ENCODE data around the gene MRPL19.

MRPL19 gene

DNA sequence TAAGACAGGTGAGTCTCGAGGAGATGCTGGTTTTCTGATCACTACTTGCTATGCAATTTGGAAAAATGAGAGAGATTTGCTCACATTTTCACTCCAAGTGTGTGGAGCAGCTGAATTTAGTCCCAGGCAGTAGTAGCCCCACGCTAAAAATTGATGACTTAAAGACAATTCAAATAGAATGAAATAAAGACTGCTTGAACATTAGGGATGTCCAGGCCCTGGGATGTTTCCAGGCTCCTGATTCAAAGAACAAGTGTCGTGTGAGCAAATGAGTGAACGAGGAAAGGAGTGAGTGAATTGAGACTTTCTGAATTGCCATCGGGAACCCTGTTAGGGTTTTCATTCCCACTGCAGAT lies 37.3 kb upstream of the MRPL19 start:
- H3K9me3 Mint-ChIP-seq: no peaks in the 10 kb centered on the region
- no peaks in the 10 kb centered on the region for H3K36me3 Mint-ChIP-seq (ENCODE audit: low read depth)
- H3K4me3 Mint-ChIP-seq: no peak overlapping the region
- H3K4me1 Mint-ChIP-seq (ENCODE audit: low read depth): no peaks in the 10 kb centered on the region
- H3K27ac Mint-ChIP-seq: no peak overlapping the region
- H3K27me3 Mint-ChIP-seq (ENCODE audit: low read depth): peaks cover 38% of the 10 kb centered on the region

DNA sequence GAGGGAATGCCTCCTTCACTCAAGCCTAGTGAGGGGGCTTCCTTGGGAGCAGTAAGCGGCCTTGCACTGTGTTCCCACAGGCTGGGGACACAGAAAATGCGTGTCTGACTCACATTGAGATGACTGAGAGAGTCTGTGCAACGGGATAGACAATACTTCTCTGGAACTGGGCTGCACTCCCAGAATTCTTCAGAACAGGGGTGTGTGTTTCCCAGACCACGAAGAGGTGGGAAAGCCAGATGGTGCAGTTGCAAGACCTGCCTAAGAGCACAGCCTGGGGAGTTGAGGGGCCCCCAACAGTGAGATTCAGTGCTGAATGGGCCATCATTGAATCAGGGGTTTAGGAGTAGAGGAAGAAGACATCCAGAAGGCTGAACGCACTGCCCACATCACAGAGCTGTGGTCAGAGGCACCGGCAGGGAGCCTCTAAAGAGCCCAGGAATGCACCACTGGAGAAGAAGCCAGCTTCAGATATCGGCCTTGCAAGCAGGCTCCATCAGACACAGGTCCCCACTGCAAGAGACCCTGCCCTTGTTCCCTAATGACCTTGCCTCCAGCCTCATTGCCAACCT lies 36.6 kb upstream of the MRPL19 start:
- Mint-ChIP-seq H3K9me3 (no peaks in the 10 kb centered on the region), H3K27me3 (ENCODE audit: low read depth) (peaks cover 34% of the 10 kb centered on the region)

GRCh38 chr2:75610671-75611070 lies 35.9 kb upstream of the MRPL19 start:
- Mint-ChIP-seq H3K36me3 (ENCODE audit: low read depth) (no peaks in the 10 kb centered on the region), H3K27me3 (ENCODE audit: low read depth) (peaks cover 33% of the 10 kb centered on the region), H3K9me3 (no peaks in the 10 kb centered on the region)

More for the DNA sequence above, 36.6 kb upstream of the MRPL19 start:
- H3K4me3 Mint-ChIP-seq: no peak overlapping the region
- H3K36me3 Mint-ChIP-seq (ENCODE audit: low read depth): no peaks in the 10 kb centered on the region
- no peaks in the 10 kb centered on the region for H3K4me1 Mint-ChIP-seq (ENCODE audit: low read depth)
- no peak overlapping the region for H3K27ac Mint-ChIP-seq

DNA sequence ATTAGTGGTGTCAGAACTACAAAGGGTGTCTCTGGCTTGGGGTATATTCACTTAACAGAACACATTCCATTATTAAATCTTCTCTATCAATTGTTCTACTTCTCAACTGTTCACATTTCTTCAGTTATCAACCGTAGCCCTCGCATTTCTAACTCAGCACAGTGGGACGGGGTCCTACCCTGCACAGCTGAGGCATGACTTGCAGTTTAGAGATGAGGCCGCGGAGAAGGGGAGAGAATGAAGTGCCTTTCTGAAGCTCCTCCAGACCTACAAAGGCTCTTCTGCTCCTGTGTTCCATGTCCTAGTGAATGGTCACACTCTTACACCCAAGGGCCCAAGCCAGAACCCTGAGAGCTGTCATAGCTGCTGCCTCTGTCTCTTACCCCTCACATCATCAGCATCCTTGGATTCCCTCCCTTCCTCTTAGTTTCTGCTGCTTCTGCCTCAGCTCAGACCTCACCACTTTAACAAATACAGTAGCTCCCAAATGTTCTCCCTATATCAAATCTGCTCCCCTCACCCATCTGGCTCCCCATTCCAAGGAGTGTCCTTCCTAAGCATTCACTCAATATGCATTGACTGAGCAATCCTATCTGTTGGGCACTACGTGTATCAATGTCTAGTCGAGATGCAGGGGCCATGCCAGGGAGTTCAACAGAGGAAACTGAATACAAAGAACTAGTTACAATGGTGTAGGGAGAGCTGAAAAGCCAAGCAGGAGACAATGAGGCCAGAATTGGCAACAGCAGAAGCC lies 34.3 kb upstream of the MRPL19 start:
- no peak overlapping the region for H3K27ac Mint-ChIP-seq
- no peaks in the 10 kb centered on the region for H3K9me3 Mint-ChIP-seq
- no peak overlapping the region for H3K4me3 Mint-ChIP-seq
- H3K36me3 Mint-ChIP-seq (ENCODE audit: low read depth): no peaks in the 10 kb centered on the region
- peaks cover 28% of the 10 kb centered on the region for H3K27me3 Mint-ChIP-seq (ENCODE audit: low read depth)
- H3K4me1 Mint-ChIP-seq (ENCODE audit: low read depth): no peaks in the 10 kb centered on the region

More at GRCh38 chr2:75610671-75611070, 35.9 kb upstream of the MRPL19 start:
- no peaks in the 10 kb centered on the region for H3K4me1 Mint-ChIP-seq (ENCODE audit: low read depth)
- H3K27ac Mint-ChIP-seq: no peak overlapping the region
- H3K4me3 Mint-ChIP-seq: no peak overlapping the region

GRCh38 chr2:75612862-75613243 lies 33.7 kb upstream of the MRPL19 start:
- Mint-ChIP-seq H3K36me3 (ENCODE audit: low read depth) (no peaks in the 10 kb centered on the region), H3K4me1 (ENCODE audit: low read depth) (no peaks in the 10 kb centered on the region), H3K27me3 (ENCODE audit: low read depth) (peaks cover 22% of the 10 kb centered on the region), H3K4me3 (no peak overlapping the region), H3K27ac (no peak overlapping the region), H3K9me3 (no peaks in the 10 kb centered on the region)

GRCh38 chr2:75614162-75614651 lies 32.4 kb upstream of the MRPL19 start:
- H3K27ac Mint-ChIP-seq: no peak overlapping the region
- H3K36me3 Mint-ChIP-seq (ENCODE audit: low read depth): no peaks in the 10 kb centered on the region
- no peak overlapping the region for H3K4me3 Mint-ChIP-seq
- H3K4me1 Mint-ChIP-seq (ENCODE audit: low read depth): no peaks in the 10 kb centered on the region
- H3K27me3 Mint-ChIP-seq (ENCODE audit: low read depth): peaks cover 17% of the 10 kb centered on the region
- H3K9me3 Mint-ChIP-seq: no peaks in the 10 kb centered on the region

GRCh38 chr2:75616406-75616805 lies 30.2 kb upstream of the MRPL19 start:
- Mint-ChIP-seq H3K27me3 (ENCODE audit: low read depth) (peaks cover 18% of the 10 kb centered on the region), H3K36me3 (ENCODE audit: low read depth) (no peaks in the 10 kb centered on the region), H3K4me3 (no peak overlapping the region), H3K27ac (no peak overlapping the region), H3K9me3 (no peaks in the 10 kb centered on the region), H3K4me1 (ENCODE audit: low read depth) (no peaks in the 10 kb centered on the region)

DNA sequence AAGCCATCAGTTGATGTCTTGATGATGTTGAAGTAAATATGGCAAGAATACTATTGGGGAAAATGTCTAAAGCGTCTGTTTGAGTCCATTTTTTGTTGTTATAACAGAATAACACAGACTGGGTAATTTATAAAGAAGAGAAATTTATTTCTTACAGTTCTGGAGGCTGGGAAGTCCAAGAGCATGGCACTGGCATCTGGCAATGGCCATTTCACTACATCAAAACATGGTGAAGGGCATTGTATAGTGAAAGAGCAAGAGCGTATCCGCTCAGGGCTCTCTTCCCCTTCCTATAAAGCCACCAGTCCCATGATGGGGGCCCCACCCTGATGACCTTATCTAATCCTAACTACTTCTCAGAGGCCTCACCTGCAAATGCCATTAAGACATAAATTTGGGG lies 29.6 kb upstream of the MRPL19 start:
- peaks cover 15% of the 10 kb centered on the region for H3K27me3 Mint-ChIP-seq (ENCODE audit: low read depth)
- H3K36me3 Mint-ChIP-seq (ENCODE audit: low read depth): no peaks in the 10 kb centered on the region
- H3K4me3 Mint-ChIP-seq: no peak overlapping the region
- H3K9me3 Mint-ChIP-seq: no peaks in the 10 kb centered on the region
- no peak overlapping the region for H3K27ac Mint-ChIP-seq
- no peaks in the 10 kb centered on the region for H3K4me1 Mint-ChIP-seq (ENCODE audit: low read depth)

DNA sequence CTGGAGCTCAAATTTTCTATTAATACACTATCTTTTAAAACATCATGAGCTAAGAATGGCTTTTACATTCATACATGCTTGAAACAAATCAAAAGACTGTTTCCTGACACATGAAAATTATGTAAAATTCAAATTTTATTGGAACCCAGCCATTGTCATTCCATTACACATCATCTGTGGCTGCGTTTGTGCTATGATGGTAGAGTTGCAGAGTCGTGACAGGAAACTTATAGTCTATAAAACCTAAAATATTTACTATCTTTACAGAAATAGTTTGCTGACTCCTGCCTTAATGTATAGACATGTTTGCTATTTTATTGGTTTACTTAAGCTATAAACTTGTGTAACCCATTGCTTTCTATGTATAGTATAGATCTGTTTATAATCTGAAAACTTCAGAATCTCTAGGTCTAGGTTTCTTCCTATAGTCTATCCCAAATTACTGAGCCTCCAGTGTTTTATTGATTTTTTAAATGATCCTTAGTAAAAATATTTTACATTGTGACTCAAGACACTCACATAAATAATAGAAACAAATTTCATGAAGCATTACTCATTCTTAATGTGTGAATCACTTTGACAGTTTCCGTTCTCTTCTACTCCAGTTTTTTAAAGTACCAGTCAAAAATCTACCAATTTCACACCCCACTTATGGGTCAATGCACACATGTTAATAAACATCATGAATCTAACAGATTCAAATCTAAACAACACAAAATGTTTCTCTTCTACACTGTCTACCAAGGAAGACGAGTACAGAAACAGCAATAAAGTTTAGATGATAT lies 26.4 kb upstream of the MRPL19 start:
- Mint-ChIP-seq H3K27me3 (ENCODE audit: low read depth) (peaks cover 19% of the 10 kb centered on the region), H3K4me1 (ENCODE audit: low read depth) (no peaks in the 10 kb centered on the region), H3K9me3 (no peaks in the 10 kb centered on the region), H3K27ac (no peak overlapping the region), H3K4me3 (no peak overlapping the region), H3K36me3 (ENCODE audit: low read depth) (no peaks in the 10 kb centered on the region)

DNA sequence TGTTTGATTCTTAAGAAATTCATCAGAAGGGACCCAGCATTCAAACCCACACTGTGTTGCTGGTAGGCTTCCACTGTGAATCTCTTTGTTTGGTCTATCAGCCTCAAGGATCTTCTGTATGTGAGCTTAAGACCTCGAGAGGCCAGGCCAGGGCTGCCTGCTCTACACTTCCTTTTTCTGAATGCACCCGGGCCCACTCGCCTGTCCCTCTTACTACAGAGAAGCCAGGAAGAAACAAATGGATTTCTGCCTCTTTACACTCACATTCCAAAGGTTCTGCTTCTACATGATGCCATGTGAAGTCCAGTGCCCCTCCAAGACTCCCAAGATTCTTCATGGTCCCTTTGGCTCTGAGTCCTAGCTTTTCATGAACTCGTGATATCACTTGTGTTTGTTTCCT lies 25.4 kb upstream of the MRPL19 start:
- Mint-ChIP-seq H3K27ac (no peak overlapping the region), H3K9me3 (no peaks in the 10 kb centered on the region), H3K27me3 (ENCODE audit: low read depth) (peaks cover 20% of the 10 kb centered on the region), H3K4me1 (ENCODE audit: low read depth) (no peaks in the 10 kb centered on the region), H3K36me3 (ENCODE audit: low read depth) (no peaks in the 10 kb centered on the region), H3K4me3 (no peak overlapping the region)

DNA sequence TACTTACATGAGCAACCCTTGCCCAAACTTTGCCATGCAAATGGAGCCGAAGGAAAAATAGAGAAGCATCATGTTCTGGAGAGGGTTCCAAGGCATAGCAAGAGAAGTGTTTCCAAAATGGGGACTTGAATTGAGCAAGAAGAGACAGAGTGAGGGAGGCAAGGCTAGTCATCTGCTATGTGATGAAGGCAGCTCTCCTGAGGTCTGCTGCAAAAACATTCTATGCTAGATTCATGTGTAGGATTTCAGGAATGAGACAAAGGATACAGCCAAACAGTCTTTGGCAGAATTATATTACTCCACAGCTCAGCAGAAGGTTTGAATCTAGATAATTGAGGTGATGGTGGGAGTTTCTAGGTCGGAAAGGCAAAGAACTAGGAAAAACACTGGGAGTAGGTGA lies 24.1 kb upstream of the MRPL19 start:
- no peaks in the 10 kb centered on the region for H3K9me3 Mint-ChIP-seq
- no peaks in the 10 kb centered on the region for H3K4me1 Mint-ChIP-seq (ENCODE audit: low read depth)
- H3K4me3 Mint-ChIP-seq: no peak overlapping the region
- H3K36me3 Mint-ChIP-seq (ENCODE audit: low read depth): no peaks in the 10 kb centered on the region
- H3K27ac Mint-ChIP-seq: no peak overlapping the region
- peaks cover 28% of the 10 kb centered on the region for H3K27me3 Mint-ChIP-seq (ENCODE audit: low read depth)

- H3K4me3 Mint-ChIP-seq: no peak overlapping the region
- no peak overlapping the region for H3K27ac Mint-ChIP-seq
- no peaks in the 10 kb centered on the region for H3K36me3 Mint-ChIP-seq (ENCODE audit: low read depth)
- no peaks in the 10 kb centered on the region for H3K4me1 Mint-ChIP-seq (ENCODE audit: low read depth)
- peaks cover 31% of the 10 kb centered on the region for H3K27me3 Mint-ChIP-seq (ENCODE audit: low read depth)
- no peaks in the 10 kb centered on the region for H3K9me3 Mint-ChIP-seq
Measured at GRCh38 chr2:75622929-75623328, 23.7 kb upstream of the MRPL19 start.

DNA sequence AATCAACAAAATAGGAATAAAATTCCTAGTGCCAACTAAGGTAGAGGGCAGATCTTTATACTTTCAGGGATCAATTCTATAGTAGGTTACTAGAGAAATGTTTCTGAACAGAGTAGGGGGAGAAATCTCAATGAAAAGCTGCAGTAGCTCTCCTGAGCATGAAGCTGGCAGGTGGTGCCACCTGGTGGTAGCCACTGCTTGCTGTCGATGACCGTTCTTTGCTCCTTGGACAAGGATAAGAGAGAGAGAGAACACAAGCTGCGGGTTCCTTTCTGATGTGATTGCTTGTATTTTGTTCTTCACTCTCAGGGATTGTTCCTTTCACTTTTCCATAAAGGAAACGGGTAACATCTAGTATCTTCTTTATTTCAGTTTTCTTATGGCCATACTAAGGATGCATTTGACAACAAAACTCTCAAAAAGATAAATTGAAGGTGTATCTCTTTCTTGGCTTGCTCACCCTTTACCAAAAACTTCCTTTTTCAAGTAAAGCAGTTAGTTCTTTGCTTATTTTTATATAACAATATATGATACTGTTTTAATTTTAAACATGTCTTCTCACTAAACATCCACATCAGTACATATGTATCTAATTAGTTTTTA lies 18.6 kb upstream of the MRPL19 start:
- Mint-ChIP-seq H3K4me3 (no peak overlapping the region), H3K36me3 (ENCODE audit: low read depth) (no peaks in the 10 kb centered on the region), H3K27me3 (ENCODE audit: low read depth) (peaks cover 38% of the 10 kb centered on the region), H3K9me3 (no peaks in the 10 kb centered on the region), H3K4me1 (ENCODE audit: low read depth) (no peaks in the 10 kb centered on the region), H3K27ac (no peak overlapping the region)

DNA sequence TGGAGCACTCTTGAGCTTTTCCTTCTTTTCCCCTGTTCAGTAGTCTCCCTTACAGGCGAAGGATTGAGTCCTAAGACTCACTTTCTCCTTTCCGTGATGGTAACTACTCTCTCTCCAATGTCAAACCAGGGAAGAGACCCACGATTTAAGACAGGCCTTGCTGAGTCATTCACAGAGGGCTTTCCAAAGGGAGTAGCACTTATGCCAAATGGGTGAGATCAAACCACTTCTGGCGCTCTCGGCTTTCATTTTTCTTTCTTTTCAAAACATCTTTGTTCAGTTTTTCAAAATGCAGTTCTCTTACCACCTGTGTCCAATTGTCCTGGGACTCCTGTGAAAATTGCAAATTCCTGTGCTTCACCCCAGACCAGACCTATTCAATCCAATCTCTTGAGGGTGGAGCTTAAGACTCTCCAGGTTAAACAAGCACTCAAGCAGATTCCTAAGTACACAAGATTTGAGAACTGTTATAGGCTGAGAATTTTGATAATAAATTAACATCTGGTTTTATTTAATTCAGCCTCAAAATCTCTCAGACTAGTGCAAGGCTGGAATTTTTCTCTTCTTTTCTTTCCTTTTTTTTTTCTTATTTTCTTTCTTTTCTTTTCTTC lies 14.4 kb upstream of the MRPL19 start:
- no peaks in the 10 kb centered on the region for H3K4me1 Mint-ChIP-seq (ENCODE audit: low read depth)
- no peak overlapping the region for H3K27ac Mint-ChIP-seq
- H3K4me3 Mint-ChIP-seq: no peak overlapping the region
- H3K27me3 Mint-ChIP-seq (ENCODE audit: low read depth): peaks cover 29% of the 10 kb centered on the region
- no peaks in the 10 kb centered on the region for H3K36me3 Mint-ChIP-seq (ENCODE audit: low read depth)
- H3K9me3 Mint-ChIP-seq: no peaks in the 10 kb centered on the region

Data from T-helper 1 cell treated with Interleukin-12 subunit alpha and Interleukin-12 subunit beta and Interleukin-4 antibody, amounts not matched to agents 30 μg/mL and 1 μg/mL, for 36 hours (primary cell).